ENCODE data around the gene GPX4.

GRCh38 chr19:1108291-1109031, 4.7 kb downstream of the GPX4 start:
- TF ChIP-seq CEBPB (IDR thresholded peaks at IDR 0.05; ENCODE audit: borderline replicate concordance in 1 of 2, low read depth in 2 of 2, low read length in 2 of 2): no peak
- TF ChIP-seq RELA (IDR thresholded peaks at IDR 0.05; ENCODE audit: borderline replicate concordance, partially characterized antibody): no peak
- TF ChIP-seq, protein P1, sequence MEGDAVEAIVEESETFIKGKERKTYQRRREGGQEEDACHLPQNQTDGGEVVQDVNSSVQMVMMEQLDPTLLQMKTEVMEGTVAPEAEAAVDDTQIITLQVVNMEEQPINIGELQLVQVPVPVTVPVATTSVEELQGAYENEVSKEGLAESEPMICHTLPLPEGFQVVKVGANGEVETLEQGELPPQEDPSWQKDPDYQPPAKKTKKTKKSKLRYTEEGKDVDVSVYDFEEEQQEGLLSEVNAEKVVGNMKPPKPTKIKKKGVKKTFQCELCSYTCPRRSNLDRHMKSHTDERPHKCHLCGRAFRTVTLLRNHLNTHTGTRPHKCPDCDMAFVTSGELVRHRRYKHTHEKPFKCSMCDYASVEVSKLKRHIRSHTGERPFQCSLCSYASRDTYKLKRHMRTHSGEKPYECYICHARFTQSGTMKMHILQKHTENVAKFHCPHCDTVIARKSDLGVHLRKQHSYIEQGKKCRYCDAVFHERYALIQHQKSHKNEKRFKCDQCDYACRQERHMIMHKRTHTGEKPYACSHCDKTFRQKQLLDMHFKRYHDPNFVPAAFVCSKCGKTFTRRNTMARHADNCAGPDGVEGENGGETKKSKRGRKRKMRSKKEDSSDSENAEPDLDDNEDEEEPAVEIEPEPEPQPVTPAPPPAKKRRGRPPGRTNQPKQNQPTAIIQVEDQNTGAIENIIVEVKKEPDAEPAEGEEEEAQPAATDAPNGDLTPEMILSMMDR (IDR thresholded peaks at IDR 0.05 in 2 of 3, conservative IDR thresholded peaks at IDR 0.05 in 1 of 3; ENCODE audit: control insufficient read depth in 2 of 3, extremely low read depth in 1 of 3, insufficient read depth in 1 of 3, low read depth in 3 of 3, low read length in 3 of 3): no peak
- TF ChIP-seq ZNF687 (IDR thresholded peaks at IDR 0.05): no peak
- no peak for TF ChIP-seq ASH2L (IDR thresholded peaks at IDR 0.05; ENCODE audit: borderline replicate concordance, low read depth)
- no peak for TF ChIP-seq MAX (IDR thresholded peaks at IDR 0.05; ENCODE audit: low read depth, low read length)
